Measurements from ENCODE around the gene KDM1B. TPM values are rescaled to one million over a fixed set of nuclear protein-coding genes. Genes with fewer than 3 reads are reported as not detected.
A peak's percentile ranks its signal among the peaks of the same experiment; 100 is the strongest.

KDM1B gene
- total and polyA plus RNA-seq, 7 donors = 7.7 to 33.4 (median 21.7) TPM

- no peak overlapping the region for H3K4me3 ChIP-seq
- intact Hi-C loops (cut with DNase I) = loop anchor here in 1 of 2 donors (5.0 kb wide), 1 partner anchor 61 kb away; no protein-coding TSS in a partner anchor
- H3K27me3 ChIP-seq (ENCODE audit: insufficient read depth in 3 of 3, low read length in 2 of 3) = no peaks in the 10 kb centered on the region
- no peaks in the 10 kb centered on the region for H3K9me3 ChIP-seq
- no peak for TF ChIP-seq CTCF (IDR thresholded peaks at IDR 0.05)
- peaks cover 11% of the 10 kb centered on the region for H3K4me1 ChIP-seq
- WGBS, 3 donors = 75 to 92% (median 83%) methylated on average over 1 of the region's 1 CpG
- peak in 1 of 4 donors; percentile 34 for ATAC-seq
- no peak for DNase-seq
- peaks cover 5 to 57% of the 10 kb centered on the region in 2 donors for H3K36me3 ChIP-seq (ENCODE audit: insufficient read depth in 1 of 2, low read depth in 1 of 2)
- peak overlapping the region; percentile 70 for H3K27ac ChIP-seq
These were observed 5.7 kb downstream of the KDM1B start for GRCh38 chr6:18160911-18161310.

- Histone ChIP-seq H3K4me3 (no peak overlapping the region), H3K4me1 (peaks cover 6% of the 10 kb centered on the region), H3K27me3 (ENCODE audit: insufficient read depth in 3 of 3, low read length in 2 of 3) (no peaks in the 10 kb centered on the region), H3K9me3 (no peaks in the 10 kb centered on the region), H3K27ac (peak overlapping the region; percentile 70), H3K36me3 (ENCODE audit: insufficient read depth in 1 of 2, low read depth in 1 of 2) (peaks cover 5 to 62% of the 10 kb centered on the region in 2 donors)
- intact Hi-C loops (cut with DNase I) = loop anchor here in 1 of 2 donors (5.0 kb wide), 1 partner anchor 61 kb away; no protein-coding TSS in a partner anchor
- ATAC-seq (peak; percentile 61 to 97 (median 96)), DNase-seq (no peak)
- 85 to 91% (median 86%) methylated on average over 2 of the region's 2 CpGs for WGBS, 3 donors
- no peak for TF ChIP-seq CTCF (IDR thresholded peaks at IDR 0.05)
These were observed 6.2 kb downstream of the KDM1B start for GRCh38 chr6:18161431-18161830.

- intact Hi-C loops (cut with DNase I) = loop anchor here in 1 of 2 donors (5.0 kb wide), 1 partner anchor 60 kb away; no protein-coding TSS in a partner anchor
- H3K36me3 ChIP-seq (ENCODE audit: insufficient read depth in 1 of 2, low read depth in 1 of 2) = peaks cover 5 to 72% of the 10 kb centered on the region in 2 donors
- H3K4me3 ChIP-seq = no peak overlapping the region
- no peaks in the 10 kb centered on the region for H3K9me3 ChIP-seq
- ATAC-seq (no peak), DNase-seq (no peak)
- peaks cover 6% of the 10 kb centered on the region for H3K4me1 ChIP-seq
- TF ChIP-seq CTCF (IDR thresholded peaks at IDR 0.05) = no peak
- 85 to 87% (median 86%) methylated on average over 2 of the region's 2 CpGs for WGBS, 3 donors
- no peaks in the 10 kb centered on the region for H3K27me3 ChIP-seq (ENCODE audit: insufficient read depth in 3 of 3, low read length in 2 of 3)
- H3K27ac ChIP-seq = peak overlapping the region; percentile 70
These were observed 7.2 kb downstream of the KDM1B start for GRCh38 chr6:18162401-18162800.

GRCh38 chr6:18165751-18166150 is 10.5 kb downstream of the KDM1B start:
- H3K9me3 ChIP-seq = no peaks in the 10 kb centered on the region
- WGBS, 3 donors = 93 to 99% (median 98%) methylated on average over 4 of the region's 4 CpGs
- peaks cover 6% of the 10 kb centered on the region for H3K4me1 ChIP-seq
- intact Hi-C loops (cut with DNase I) = no loop called here
- H3K27ac ChIP-seq = no peak overlapping the region
- no peaks in the 10 kb centered on the region for H3K27me3 ChIP-seq (ENCODE audit: insufficient read depth in 3 of 3, low read length in 2 of 3)
- H3K36me3 ChIP-seq (ENCODE audit: insufficient read depth in 1 of 2, low read depth in 1 of 2) = peaks cover 12 to 90% of the 10 kb centered on the region in 2 donors
- H3K4me3 ChIP-seq = no peak overlapping the region
- DNase-seq = no peak
- no peak for ATAC-seq
- no peak for TF ChIP-seq CTCF (IDR thresholded peaks at IDR 0.05)
